WTC11 (cell line): Measurements from ENCODE around the gene GPC4.

Experiments
- CBFB ChIP-seq: sonication (generic); formaldehyde crosslinking; IDR thresholded peaks from 2 replicates; pipeline ENCODE4 v1.8.1; 2022; ENCODE audit warnings: mild to moderate bottlenecking, low read depth, missing genetic modification reagents
- CTCF ChIP-seq: fragments of 200-600 bp; IDR thresholded peaks from 2 replicates; pipeline ENCODE4 v1.8.0; 2022; ENCODE audit warnings: antibody characterized with exemption
- FOXP4 ChIP-seq: sonication (generic); formaldehyde crosslinking; IDR thresholded peaks from 2 replicates; pipeline ENCODE4 v1.8.0; 2022; ENCODE audit warnings: mild to moderate bottlenecking, missing genetic modification reagents
- GTF2I ChIP-seq: fragments of 250-450 bp; sonication (Bioruptor Pico); conservative IDR thresholded peaks from 2 replicates; pipeline ENCODE4 v1.4.0; 2021; ENCODE audit warnings: mild to moderate bottlenecking
- MAX ChIP-seq: sonication (generic); formaldehyde crosslinking; IDR thresholded peaks from 2 replicates; pipeline ENCODE4 v1.8.0; 2022; ENCODE audit warnings: mild to moderate bottlenecking, missing genetic modification reagents
- MYBL2 ChIP-seq: sonication (generic); formaldehyde crosslinking; IDR thresholded peaks from 2 replicates; pipeline ENCODE4 v1.8.1; 2023; ENCODE audit warnings: mild to moderate bottlenecking, moderate library complexity, missing genetic modification reagents
- TEAD4 ChIP-seq: sonication (generic); formaldehyde crosslinking; IDR thresholded peaks from 2 replicates; pipeline ENCODE4 v1.8.0; 2022; ENCODE audit warnings: mild to moderate bottlenecking, missing genetic modification reagents
- USF1 ChIP-seq: sonication (generic); formaldehyde crosslinking; IDR thresholded peaks from 2 replicates; pipeline ENCODE4 v1.8.0; 2022; ENCODE audit warnings: mild to moderate bottlenecking, missing genetic modification reagents
- ZNF263 ChIP-seq: sonication (generic); formaldehyde crosslinking; IDR thresholded peaks from 2 replicates; pipeline ENCODE4 v1.8.1; 2022; ENCODE audit warnings: low read depth, mild to moderate bottlenecking, moderate library complexity, missing genetic modification reagents

GRCh38 chrX:133332737-133333136, 82.6 kb downstream of the GPC4 start:
- no peak for TF ChIP-seq GTF2I (CRISPR knock-in tag)
- TF ChIP-seq MYBL2: no peak
- no peak for TF ChIP-seq CTCF
- no peak for TF ChIP-seq ZNF263
- TF ChIP-seq MAX (CRISPR knock-in tag): no peak
- no peak for TF ChIP-seq FOXP4 (CRISPR knock-in tag)
- no peak for TF ChIP-seq CBFB (CRISPR knock-in tag)
- TF ChIP-seq USF1: no peak
- no peak for TF ChIP-seq TEAD4 (CRISPR knock-in tag)
